Right hindlimb (tissue), 1 donor: ENCODE data around the gene TANGO2.

ENCODE experiments used
- DNase-seq: peaks from one replicate; pipeline ENCODE4 v3.0.0-alpha.2; 2018

Gene TANGO2

DNA sequence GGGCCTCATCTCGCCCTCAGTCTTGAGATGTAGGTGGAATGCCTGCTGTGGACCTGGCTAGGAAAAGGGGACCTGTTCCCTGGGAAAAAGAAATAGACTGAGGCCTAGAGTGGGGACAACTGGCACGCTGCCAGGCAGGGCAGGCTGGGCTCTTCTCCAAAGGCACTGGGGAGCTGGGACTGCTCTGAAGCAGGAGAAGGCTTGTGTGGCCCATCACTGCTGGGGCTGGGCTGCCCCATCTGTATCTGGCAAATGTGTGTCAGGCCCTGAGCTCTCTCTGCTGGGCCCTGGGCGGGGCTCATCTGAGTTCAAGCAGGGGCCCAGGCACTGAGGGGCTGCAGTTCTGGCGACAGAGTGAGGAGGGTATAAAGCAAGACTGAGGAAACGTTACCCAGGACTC, 37.2 kb upstream of the TANGO2 start:
- peak; percentile 22 for DNase-seq

DNA sequence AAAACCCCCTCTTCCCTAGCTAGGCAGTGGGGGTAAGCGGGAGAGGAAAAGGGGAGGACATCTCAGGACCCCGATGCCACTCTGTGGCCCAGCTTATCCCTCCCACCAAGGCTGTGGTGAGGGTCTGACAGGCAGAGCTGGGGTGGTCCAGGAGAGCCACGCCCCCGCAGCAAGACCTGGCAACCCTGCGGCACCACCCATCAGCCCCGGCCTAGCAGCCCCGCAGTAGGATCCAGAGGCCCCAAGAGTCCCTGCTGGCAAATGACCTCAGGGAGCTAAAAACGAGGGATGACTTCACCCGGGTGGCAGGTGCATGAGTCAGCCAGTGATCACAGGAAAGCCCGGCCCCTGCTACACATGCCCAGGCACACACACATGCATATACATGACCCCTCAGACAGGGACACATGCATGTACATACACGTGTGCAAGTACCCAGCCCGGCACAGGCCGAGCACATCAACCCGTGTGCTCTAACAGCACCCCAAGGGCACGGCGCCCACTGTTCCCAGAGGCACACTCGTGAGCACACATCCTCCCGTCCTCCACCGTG, 36.6 kb upstream of the TANGO2 start:
- DNase-seq, result peak; percentile 52

DNA sequence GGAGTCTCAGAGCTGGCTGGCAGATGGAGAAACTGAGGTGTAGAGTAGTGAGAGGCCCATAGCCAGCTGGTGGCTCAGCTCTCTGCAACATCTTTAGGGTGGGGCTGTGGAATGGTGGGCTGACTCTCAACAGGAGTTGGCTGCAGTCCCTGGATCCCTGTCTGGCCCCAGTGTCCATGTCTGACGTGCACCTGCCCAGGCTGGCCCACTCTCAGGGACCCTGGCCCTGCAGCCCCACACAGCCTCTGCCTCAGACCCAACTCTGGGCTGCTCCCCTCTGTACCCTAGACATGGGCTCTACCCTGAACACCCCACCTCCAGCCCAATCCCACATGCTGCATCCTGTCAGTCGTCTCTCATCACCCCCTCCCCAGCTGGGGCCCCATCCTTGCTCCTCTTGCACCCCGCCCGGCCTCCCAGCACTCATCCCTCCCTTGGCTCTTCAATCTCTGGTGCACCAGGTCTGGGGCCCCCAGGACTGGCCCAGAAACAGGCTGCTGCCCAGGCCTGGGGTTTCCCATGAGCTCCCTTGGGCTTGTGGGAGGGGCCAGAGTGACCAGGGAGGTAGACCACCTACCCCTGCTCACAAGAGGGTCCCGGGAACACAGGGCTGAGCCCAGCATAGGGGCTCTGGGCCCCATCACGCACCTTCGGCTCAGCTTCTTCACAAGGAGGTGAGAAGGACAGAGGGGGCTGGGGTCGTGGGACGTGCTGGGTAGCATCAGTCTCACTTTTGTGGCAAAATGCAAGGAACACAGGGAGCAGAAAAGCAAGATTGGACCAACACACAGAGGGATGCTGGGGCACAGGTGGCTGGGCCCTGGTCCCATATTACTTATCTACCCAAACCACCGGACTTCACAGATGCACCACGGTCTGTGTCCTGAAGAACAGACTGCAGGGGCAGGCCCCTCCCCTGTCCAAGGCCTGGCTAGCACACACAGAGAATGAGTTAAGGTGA, 35.8 kb upstream of the TANGO2 start:
- DNase-seq, result peak; percentile 16

DNA sequence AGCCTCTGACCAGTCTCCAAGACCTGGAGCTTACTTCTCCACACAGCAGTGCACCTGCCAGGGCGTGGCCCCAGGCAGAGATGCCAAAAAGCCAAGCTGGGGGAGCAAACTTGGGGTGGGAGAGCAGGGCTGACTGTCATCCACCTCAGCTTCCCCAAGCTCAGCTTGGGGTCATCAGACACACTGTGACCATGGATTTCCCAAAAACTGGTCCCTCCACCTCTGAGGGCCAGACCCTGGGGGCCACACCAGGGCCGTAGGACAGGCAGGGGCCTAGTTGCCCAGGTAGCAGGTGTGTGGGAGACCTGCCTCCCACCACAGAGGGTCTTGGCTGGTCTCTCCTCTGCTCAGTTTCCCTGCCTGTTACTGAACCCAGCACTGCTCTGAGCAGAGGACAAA, 34.9 kb upstream of the TANGO2 start:
- no peak for DNase-seq

DNA sequence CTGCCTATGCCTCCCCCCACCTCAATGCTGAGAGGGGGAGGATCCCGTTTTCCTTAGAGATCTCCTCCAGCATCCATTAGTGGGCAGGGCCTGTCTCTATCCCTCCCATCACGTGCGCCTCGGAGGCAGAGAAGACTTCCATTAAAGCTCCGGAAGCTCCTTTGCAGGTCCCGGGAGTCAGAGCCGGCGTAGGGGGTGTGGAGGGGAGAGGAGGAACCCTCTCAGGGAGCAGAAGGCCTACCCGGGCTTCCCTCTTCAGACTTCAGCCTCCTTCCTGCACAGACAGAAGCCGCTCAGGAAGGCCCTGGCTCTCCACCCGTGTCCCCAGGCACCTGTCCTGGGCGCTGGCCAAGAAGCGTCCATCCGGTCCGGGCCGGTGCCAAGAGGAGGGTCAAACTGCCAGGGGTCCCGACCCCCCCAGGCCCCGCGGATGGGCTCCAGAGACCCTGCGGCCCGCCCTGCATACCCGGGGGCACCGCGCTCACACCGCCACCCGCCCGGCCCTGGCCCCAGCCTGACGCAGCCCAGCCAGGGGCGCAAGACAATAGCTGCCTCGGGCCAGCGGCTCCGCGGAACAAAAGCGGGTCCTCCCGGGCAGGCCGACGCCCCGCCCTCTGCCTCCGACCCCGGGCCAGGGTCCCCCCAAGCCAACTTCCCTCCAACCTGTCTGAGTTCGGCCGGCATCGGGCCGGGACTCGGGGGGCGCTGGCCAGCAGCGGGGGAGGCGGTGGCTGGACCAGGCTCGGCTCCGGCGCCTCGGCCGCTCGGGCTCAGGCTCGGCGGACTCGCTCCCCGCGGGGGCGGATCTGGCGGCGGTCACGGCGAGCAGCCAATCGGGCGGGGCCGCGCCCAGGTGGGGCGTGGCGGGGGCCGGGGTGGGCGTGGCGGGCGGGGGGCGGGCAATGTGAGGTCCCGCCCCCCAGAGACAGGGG, 34.2 kb upstream of the TANGO2 start:
- DNase-seq, result peak; percentile 86

DNA sequence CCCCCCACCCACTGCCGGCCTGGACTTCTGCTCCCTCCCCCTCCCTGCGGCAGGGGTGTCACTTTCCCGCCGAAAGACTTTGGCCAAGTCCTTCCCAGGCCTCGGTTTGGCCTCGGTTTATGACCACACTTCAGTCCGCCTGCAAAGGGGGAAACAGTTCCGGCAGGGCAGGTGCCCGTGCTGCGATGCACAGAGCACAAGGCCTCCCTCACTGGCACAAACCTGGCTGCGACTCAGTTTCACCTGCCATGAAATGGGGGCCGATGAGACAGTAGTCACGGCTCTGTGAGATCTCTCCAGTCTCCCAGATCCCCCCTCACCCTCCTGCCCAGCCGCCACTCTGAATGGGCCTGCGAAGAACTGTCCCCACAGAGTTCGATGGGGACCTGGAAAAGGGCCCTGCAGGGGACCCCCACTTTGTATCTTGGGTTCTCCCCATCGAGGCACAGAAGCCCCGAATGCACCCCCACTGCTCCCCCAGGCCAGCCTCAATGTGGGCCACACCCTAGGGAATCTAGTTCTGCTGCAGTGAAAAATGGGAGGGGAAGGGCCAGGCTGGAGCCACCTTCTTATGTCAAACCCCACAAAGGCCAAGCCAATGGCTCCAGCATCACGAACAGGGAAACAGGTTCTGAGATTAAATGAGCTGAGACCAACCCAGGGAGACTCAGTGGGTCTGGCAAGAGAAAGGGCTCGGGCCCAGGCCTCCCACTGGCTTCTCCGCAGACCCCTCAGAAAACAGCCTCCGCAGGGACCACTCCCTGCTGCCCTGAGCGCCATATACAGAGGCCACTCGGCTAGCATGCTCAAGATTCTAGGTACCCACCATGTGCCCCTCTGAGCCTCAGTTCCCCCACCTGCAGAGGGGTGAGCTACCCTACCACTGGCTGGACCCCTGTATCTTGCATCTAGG, 33.3 kb upstream of the TANGO2 start:
- DNase-seq, result no peak

DNA sequence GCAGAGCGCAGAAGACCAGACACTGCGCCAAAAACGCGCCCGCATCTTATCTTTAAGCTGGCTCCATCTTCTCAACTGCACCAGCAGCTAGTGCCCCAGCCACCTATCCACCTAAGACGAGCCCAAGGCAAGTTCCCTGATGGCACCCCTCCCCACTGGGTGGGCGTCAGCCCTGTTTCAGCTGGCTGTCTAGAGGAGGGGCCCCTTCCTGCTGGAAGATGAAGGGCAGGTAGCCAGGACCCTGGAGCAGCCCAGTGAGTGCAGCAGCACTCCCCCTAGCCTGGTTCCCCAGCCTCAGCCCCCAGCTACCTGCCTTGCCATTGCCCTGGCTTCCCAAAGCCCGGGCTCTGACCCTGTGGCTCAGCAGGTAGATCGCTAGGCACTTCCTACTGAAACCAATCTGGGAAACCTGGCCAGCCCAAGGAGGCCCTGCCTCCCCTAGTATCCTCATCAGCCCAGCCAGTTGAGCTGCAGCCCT, 32.5 kb upstream of the TANGO2 start:
- DNase-seq, result no peak

DNA sequence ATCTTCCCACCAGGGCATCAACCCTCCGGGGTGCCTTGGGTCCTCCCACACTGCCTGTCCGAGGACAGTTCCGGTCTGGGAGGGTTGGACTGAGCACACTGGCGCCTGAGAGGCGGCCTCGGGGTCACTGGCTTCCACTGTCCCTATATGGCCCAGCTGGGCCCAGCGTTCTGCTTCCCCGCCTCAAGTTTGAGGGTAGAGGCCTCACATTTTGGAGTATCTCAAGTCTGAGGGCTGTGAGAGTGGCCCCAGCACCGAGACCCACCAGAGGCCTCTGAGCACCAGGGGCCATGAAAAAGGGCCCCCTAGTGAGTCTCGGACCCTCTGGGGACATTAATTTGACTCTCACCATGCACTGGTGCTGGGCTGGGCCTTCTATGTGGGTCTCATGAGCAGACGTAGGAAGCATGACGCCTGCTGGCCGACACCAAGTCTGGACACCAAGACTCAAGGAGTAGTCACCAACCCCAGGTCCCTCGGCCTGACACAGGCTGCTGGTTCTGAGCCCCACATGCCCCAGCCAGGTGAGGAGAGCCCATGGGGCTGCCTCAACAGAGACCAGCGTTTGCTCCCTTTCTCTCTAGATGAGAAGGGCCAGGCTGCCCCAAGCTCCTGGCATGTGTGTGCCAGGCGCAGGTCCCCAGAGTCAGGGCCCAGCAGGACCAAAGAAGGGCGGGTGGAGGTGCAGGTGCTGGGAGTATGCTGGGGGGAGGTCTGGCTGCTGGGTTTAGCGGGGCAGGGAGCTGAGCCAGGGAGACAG, 31.8 kb upstream of the TANGO2 start:
- peak; percentile 15 for DNase-seq

DNA sequence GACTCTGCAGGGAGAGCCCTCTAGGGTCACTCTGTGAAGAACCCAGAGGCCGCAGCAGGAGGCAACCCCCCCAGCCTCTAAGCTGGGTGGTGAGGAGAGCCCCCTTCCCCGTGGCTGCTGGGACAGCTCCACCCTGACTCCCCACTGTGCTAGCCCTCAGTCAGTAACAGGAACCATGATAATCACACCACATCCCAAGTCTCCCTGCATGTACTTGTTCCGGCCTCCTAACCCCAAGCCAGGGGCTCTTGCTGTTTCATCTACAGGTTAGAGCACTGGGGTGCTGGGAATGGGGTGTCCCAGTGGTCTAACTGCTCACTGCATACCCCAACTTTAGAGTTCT, 31.2 kb upstream of the TANGO2 start:
- no peak for DNase-seq

DNA sequence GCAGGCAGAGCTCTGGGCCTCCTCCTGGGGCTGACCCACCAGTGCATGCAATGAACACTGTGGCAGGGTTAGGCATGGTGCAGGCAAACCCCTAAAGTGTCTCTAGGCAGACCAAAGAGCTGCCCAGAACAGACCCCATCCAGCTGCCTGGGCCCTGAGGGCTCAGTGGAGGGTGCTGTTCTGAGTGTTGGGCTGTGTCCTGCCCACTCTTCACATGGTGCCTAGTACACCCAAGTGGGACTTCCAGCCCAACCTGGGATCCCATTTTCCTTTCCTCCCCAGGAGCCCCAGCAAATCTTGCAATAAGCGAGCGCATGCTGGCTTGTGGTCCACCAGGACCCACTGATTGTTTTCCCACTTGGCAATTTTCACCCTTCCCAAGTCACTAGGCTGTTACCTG, 30.7 kb upstream of the TANGO2 start:
- DNase-seq, result no peak

DNA sequence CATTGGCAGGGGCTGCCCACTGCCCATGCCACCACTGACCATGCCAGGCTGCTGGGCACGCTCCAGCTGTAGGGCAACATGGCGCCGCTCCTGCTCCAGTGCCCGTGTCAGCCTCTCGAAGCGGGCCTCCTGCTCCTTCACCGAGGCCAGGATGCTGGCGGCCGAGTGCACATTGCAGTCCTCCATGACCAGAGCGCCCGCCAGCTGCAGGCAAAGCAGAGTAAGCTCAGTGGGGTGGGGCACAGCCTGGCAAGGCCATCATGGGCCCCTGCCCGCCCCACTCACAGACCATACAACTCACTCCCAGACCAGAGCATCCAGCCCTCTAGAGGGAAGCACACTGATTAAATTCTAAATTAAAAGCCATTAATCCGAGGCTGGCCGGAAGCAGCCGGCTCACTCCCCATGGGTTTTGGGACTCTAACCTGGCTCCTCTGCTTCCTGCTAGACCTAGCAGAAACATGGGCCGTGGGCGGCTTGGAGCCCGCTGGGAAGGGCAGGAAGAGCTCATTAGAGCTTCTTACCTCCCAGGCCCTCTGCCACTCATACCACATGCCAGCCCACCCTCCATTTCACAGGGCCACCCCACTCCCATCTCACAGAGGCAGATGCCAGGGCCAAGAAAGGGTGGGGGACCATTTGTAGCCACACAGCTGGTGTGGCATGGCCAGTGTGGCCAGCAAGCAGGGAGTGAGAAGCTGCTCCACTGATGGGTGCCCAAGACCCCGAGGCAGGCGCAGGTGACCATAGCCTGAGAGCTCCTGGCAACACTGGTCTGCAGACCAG, 30.1 kb upstream of the TANGO2 start:
- DNase-seq, result peak; percentile 24

DNA sequence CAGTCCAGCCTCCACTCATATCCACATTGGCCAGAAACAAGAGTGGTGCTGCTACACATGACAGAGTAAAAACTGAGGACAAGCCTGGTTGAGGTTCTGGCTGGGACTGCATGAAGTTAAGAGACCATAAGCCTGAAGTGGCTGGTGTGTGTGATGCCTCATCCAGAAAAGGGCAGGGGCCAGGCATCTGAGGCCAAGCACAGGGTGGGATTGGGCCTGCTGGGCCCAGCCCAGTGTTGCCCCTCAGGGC, 29.6 kb upstream of the TANGO2 start:
- no peak for DNase-seq

DNA sequence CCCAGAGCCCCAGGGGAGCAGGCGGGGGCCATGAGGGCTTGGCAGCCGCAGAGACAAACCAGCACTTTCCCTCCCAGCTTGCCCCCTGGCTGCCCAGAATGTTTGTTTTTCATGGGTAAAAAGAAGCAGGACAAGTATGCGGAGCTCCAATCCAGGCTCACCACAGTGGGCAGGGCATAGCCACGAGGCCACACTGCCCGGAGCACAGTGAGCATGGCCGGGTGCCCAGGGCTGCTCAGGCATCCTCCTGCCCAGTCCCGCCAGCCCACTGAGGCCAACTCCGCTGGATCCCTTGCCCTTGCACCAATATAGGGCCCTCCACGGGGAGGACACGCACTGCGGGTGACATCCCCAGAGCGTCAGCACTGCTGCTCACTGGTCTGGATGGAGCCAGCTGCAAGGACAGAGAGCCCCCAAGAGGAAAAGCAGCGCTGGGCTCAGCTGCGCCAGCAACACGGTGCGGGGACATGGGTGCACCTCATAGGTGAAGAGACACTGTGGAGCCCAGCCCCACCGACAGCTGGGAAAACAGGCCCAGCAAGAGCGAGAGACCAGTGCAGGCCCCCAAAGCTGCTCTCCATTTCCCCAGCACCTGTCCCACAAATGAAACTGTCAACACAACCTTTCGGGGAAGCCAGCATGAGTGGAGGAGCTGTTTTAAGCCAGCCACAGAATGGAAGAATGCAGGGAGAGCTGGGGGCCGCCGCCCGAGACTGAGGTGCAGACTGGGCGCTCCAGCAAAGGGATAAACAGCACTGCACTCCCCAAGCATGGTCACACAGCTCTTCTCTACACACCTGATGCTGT, 29.1 kb upstream of the TANGO2 start:
- peak; percentile 49 for DNase-seq

DNA sequence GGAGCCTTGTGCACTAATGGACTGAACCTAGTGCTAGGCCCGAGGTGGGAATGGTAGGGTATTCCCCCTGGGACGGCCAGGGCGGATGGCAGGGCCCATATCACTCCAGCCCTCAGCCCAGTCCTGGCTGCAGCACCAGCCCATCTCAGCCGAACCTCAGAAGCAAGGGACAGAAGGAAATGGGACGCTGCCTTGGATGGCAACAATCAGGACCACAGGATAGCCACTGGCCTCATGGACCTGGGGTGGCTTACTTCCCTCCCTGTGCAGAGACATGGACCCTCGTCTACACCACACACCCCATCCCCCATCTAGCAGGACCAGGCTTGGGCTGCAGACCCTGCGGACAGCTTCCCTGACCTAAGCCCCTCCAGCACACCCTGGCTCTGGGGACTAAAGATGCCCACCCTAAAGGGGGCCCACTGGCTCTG, 28.4 kb upstream of the TANGO2 start:
- DNase-seq, result peak; percentile 14

DNA sequence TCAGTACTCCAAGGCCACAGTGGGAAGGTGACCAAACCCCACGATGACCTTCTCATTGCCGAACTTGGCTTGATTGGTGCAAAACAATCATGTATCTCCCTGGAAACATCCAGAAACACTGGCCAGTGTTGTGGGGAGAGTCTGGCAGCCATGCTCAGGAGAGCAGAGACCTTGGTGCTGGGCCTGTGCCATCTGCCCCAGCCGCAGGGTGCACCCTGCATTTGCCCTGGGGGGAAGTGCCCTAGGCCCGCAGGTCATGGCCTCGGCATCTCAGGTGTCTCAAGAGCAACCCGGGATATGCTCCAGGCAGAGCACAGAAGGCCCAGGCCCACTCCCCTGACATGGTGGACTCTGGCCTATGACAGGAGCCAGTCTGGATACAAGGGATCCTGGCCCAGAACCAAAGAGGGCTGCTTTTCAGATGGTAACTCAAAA, 28.0 kb upstream of the TANGO2 start:
- peak; percentile 14 for DNase-seq

DNA sequence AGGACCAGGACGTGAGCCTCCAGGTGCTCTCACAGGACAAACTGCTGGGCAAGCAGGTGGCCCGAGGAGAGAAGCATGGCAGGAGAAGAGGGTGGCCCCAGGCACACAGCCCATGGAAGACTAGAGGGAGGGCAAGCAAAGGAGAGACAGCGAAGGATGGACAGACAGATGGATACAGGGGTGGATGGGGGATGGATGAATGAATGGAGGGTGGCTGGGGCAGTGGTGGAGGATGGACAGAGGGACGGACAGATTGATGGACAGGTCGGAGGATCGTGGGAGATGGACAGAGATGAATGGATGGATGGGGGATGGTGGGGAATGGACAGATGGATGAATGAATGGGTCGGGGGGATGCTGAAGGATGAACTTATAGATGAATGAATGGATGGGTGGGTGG, 27.0 kb upstream of the TANGO2 start:
- no peak for DNase-seq

DNA sequence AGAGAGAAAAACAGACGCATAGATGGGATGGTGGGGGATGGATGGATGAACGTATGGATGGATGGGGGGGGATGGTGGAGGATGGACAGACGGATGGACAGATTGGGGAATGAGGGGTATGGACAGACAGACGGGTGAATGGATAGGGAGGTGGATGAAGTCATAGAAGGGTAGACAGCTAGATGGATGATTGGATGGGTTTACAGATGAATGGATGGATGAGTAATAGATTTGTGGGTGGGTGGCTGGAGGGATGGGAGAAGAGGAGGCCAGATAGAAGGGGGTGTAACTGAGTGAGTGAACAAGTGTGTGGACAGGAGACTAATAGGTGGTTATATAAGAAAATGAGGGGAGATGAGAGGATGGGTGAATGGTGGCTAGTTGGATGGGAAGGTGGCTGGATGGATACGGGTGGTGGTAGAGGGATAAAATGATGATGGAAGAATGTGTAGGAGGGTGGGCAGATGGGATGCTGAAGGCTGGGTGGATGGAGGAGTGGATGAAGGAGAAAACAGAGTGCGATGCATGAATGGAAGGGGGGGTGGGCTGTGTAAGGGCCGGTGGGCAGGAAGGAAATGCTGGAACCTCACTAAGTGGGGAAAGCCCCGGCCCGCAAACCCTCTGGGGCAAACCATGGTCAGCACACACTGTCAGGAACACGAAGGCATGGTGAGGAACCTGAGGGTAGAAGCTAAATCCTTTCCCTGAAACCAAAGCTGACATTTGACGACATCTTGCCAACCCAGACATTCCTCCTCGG, 25.9 kb upstream of the TANGO2 start:
- DNase-seq, result peak; percentile 13

DNA sequence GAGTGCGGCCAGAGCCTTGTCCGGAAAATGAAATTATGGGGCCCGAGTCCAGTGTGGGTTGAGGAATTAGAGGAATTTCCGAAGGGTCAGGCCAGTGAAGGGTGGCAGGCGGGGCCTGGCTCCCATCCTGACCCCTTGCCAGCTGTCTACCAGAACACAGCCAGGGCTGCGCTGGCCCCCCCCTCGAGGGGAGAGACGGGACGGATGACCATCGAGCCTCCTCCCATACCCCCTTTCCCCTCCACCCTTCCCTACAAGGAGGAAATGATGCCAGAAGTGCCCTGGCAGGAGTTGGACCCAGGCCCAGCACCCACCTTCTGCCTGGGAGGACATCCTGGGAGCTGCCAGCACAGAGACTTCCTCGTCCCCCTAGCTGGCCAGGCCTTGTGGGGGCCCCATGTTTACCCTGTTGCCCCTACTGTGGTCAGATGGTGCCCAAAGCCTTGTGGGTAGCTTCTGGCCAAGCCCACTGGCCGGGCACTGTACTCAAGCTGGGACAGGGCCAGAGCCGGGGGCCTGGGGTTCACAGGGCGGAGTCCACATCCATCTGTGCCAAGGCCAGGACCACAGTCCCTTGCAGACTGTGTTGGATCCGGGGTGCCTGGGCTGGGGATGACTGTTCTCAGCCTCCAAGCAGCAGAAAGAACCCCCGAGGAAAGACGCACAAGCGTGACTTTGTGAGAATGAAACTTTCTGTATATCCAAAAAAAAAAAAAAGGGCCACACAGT, 25.1 kb upstream of the TANGO2 start:
- DNase-seq, result peak; percentile 81
